CD4-positive, alpha-beta T cell treated with Interleukin-1 beta for 1 hour (primary cell): ENCODE results near the gene SIM1.

Source experiments
- DNase-seq, 2 donors: peaks; one replicate each; pipeline ENCODE4 v3.0.0-alpha.2; 2020 to 2022

SIM1 gene

DNA sequence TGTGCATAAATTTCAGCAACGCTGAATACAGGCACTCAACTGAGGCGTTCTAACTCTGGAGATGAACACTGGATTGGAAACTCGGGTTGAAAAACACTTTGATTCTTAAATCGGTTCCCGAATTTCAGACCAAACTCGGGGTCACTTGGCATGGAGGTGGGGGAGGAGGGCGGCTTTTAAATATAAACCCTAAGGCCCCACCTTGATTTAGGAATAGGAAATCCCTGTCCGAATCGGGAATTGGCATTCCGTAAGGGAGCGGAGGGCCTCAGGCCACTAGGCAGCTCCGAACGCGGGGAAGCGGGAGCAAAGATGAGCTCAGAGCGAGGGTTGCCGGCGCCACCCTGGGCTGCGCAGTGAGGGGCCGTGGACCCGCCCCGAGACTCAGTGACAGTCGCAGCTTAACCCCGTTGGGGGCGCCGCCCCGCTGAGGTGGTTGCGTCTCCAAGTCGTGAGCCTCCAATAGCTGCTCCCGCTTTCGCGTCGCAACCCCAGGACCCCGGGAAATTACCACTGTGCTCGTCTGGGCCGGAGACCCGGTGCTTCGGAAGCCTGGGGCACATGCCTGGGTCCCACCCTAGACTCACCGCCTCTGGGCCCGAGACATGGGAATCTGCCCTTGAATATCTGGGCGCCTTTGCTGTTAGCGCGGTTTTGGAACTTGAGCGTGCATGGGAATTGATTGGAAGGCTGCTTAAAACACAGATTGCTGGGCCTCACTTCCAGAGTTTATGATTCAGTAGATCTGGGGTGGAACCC is 4.6 kb upstream of the SIM1 start:
- DNase-seq = no peak

DNA sequence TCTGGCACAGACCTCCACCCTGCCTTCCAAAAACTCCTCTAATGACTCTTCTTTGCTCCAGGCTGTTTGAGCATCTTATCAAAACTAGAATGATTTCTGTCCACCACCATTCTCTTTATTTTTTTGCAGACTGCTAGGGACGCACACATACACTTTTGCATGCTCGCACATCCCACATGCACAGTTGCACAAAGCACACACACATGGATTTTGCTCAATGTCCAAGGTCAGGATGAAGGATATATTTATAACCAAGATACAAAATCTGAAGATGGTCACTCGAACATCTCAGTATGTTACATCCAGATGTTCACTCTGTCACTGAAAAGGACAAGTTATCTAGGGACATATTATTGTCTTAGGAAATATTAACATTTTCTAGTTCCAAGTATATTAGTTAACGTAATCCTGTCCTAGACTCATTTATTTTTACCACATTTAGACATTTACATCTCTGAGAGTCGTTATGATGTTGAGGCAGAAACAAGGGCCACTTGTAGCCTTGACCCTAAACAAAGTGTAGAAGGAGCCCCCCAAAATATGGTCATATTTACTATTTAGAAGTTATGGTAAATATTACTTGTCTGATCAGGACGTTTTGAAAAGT is 3.4 kb upstream of the SIM1 start:
- no peak for DNase-seq

DNA sequence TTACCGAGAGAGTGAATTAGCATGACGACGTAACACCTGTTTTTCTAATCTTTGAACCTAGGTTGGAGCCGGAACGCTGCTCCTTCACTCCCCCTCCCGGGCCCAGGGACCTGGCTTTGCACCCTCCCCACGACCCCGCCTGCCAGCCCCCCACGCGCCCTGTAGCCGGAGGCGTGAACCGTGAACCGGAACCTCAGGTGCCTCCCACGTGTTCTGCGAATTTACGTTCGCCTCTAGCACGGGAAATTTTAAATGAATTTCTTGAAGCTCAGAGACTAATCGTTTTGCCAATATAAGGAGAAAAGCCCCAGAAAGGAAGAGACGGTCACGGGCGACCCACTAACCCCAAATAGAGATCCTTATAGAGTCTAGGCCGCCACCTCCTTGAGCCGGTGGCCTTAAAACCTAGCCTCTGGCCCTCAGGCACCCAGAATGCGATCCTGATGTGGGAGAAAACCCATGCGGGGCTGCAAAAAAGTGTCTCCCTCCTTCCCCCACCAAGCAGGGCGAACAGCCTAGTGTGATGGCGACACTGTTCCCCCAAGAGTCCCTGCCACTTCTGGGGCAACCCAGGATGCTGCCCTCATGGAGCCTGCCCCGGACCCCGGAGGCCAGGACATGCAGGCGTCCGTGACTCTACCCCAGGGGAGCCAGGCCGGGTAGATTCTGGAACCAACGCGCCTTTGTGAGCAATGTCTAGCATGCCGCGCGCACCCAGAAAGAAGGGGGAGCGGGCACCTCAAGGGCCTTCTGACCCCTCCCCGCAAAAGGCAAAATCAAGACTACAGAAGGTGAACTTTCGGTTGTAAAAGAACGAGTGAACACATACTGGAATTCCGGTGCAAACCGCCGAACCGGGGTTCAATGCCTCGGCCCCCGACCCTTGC is 2.7 kb upstream of the SIM1 start:
- no peak for DNase-seq

DNA sequence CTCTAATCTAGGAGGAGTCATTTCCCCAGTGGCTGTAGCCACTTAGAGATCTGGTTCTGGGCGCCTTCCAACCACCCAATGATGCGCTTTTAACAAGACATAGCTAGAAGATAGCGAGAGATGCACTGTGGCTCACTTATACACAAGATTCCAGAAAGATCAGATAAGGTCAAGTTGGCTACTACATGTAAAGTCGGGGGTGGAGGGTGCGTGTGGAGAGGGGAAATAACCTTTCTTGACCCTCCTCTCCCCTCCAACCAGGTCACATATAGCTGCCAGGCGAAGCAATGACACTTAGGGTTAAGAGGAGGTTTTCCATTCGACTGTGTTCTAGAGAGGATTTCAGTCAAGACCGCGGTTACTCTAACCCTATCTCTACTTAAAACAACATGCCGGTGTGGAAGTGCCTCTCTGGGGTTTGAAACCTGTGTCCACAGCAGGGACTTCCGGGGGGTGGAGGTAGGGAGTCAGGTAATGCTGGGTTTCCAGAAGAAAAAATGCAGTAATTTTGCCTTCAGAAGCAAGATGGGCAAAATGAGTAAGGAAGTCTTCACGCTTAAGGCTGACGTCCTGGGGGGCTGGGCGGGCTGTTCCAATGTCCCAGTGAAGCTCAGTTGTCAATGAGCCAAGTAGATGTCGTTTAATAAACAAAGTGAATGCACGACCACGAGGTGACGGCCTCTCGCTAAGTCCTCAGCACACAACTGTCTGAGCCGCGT is 1.8 kb upstream of the SIM1 start:
- DNase-seq = no peak

DNA sequence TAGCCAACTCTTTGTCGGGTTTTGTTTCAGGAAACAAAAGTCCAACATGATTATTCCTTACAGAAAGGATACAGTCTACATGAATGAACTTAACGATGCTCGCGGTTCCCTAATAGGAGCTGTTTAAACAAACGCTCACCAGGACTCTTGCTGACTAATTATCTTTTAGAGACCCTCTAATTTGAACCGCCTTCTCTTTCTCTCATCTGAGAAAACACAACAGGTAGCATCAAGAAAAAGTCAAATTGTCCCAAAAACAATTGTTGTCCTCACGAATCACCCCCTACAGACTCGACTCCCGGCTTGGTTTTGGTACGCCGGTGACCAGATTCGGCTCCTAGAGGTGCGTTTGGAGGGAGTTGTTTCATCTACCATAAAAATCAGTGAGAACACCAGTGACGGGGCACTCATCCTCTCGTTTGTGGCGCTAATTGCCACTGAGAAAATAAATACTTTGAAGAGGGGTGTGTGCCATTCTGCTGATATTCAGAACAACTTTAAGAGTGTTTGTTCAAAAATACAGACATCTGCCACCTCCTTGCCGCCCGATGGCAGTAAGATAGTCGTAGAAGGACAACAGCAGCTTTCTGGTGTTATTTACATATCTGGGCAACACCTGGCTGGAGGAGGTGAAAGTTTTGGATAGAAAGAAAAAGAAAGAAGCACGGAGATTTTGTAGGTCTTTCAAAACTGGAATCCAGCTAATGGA is 1.1 kb upstream of the SIM1 start:
- DNase-seq = no peak

DNA sequence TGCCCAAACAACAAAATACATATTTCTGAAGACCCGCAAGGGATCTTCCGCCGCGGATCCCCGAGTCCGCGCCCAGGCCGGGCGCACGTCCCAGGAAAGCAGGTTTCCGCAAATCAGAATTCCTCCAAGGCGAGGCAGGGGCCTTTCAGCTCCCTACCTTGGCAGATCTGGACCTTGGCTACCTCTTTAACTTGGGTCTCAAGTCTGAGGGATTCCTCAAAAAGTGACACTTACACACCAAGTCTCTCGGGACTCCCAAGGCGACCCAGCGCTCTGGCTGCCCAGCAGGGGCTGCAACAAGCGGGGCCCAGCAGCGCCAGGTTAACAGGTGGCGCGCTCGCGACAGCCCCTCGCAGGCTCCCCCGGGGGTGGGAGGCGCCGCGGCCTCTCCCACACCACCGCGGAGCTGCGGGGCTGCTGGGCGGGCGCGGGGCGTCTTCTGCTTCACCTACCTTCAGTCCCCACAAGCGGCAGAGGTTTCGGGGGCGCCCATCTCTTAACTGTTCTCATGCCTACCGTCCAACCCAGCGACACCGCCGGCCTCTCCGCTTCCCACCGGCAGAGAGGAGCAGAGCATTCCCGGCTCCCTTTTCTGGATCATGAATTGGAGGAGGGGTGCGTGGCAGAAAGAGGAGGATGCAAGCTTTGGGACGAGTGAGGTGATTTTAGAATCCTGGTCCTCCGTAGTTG is 414 bp downstream of the SIM1 start:
- no peak for DNase-seq

DNA sequence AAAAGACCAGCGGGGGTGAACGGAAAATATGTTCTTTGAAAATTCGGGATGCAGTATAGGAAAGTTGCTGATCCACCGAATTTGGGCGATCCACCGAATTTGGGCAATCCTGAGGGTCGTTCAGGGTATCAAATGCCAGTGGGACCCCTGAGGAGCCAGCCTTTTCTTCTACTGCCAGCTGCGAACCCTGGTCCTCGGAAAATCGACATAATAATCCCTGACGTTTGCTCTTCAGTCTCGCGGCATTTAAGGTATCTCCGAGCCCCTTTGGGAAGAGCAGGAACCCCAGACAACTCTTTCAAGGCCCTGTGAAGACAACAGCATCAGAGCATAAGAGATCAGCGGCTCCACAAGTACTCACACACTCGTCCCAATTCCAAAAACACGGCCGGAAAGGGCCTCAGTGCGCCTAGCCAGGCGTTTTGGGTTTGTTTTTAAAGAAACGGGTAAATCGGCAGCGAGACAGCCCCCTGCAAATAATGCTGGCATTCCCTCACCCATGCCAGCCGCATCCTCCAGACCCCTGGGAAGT is 1.0 kb downstream of the SIM1 start:
- no peak for DNase-seq

DNA sequence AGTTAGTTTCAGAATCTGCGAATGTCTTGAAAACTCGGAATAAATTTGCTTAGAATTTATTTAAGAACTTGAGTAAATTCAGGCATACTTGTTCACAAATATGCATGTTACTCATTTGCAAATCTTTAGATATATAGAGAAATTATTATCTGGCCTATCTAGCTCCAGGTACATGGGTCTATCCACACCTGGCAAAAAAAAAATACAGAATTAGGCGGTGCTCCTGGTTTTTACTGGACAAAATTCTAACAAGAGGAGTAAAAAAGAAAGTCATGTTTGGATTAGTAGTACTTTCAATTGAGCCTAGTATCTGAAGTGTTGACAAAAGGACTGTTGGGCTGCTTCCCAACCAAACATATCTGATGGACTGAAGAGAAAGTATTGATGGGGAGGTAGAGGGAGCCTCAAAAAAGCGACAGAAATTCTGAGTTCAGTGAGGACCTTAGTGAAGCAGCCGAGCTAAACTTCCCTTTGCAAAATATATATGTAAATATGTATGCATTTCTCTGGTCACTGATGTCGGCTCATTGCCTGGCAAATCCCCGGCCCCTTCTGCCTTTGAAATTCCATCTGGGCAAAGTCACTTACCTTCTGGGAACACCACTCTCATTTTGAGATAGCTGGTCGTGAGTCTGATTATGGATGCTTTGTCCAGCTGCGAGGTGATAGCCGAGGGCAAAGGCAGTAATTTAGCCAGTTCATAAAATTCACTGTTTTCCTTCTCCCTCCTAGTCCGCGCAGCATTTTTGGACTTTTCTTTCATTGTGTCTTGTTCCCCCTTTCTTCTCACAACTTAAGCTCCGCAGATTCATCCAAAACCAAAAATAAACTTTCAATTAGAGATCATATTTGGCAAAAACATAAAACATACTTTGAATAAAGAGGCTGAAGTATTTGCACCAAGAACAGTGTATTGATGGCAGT is 1.8 kb downstream of the SIM1 start:
- no peak for DNase-seq

DNA sequence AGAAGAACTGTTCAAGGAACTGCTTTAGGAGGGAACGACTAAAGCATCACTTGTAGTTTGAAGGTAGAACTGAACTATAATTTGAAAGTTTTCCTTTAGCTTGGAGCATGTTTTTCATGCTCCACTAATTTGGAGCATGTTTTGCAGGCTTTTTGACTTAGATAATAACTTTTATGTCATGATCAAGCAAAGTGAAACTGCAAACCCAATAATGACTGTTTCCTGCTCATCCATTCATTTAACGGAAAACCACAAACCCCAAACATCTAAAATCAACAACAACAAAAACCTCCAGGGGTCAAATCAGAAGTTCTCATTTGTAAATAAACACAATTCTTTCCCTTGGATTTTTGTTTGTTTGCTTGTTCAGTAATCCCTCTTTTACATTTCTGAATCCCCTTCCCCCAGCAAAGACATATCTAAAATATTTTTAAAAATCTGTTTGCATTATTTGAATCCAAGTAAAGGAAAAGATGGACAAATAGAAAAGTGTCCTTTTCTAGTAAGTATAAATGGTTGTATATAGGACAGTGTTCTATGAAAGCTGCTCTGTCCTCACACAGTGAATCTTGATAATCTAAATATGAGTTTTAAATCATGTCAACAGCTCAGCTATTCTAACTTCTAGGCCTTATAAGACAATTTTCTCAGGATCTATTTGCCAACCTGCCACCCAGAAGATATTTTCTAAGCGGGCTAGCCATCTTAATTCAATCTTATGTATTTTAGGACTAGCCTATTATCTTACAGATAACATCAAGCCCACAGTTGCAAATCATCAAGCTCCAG is 2.6 kb downstream of the SIM1 start:
- no peak for DNase-seq

DNA sequence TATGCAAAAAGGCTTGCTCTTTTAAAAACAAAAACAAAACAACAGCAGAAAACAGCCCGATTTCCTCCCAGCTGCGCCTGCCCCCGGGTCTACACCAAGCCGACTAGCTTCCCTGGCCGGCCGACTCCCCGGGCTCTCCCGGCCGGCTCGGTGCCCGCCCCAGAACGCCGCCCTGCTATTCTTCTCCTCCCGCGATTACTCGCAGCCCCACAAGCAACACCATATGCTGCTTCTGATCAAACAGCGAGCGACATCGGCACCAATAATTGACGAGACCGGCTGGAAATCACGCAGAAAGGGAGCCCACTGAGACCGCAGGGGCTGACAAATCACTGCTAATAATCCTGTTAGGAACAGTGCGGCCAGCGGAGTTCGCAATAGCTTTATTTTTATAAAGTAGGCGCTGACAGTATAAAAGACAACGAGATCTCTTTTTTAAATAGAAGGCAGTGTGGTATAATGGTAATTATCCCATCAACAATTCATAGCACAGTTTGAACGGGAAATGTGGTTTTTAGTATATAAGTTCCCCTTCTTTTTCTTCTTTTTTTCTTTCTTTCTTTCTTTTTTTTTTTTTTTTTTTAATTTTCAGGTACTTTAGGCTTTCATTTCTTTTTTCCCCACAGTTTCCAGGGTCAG is 3.3 kb downstream of the SIM1 start:
- no peak for DNase-seq

DNA sequence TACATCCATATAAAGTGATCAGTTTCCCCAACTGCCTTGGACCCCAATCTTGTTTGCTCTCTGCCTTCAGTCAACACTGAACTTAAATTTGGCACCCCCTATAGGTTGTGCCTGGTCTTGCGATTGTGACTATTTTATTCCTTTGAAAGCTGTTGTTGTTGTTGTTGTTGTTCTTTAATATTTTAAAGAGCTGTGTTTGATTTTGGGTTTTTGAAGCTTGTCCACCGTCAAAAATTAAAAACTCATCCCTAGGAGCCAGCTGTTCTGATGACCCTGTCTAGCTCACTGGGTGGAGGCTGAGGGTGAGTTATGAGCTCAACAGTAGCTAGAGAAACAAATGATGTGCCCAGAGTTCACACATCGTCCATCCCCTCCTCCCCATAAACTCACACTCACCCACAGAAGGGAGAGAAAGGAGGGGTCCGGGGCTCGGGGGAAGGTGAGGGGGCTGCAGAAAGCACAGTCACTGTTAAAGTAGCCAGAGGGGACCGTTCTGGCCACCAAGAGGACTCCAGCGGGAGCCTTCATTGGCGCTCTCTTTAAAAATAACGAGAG is 4.0 kb downstream of the SIM1 start:
- no peak for DNase-seq

DNA sequence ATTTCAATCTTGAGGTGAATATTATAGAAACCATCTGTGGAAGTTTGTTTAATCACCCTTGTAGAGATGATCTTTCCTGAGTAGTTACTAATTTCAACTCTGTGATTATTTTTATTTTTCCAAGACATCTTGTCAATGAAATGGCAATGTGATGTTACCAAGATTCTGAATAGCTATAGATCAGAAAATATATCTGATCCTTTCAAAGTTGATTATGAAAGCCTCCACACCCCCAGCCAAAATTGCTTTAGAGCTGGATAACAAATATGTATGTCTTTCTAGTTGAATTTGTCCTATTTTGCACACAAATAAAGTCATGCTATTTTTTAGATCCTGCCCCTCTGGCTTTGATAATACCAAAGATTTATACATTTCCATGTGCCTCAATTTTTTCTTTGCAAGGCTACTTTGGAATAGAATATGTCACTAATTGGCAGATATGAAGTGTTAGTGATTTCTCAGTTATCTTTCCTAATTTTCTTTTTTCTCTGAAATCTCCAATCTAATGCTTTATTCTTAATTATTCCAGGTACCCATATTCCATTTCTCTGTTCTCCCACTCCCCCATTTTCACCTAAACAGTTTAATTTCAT is 5.0 kb downstream of the SIM1 start:
- no peak for DNase-seq

DNA sequence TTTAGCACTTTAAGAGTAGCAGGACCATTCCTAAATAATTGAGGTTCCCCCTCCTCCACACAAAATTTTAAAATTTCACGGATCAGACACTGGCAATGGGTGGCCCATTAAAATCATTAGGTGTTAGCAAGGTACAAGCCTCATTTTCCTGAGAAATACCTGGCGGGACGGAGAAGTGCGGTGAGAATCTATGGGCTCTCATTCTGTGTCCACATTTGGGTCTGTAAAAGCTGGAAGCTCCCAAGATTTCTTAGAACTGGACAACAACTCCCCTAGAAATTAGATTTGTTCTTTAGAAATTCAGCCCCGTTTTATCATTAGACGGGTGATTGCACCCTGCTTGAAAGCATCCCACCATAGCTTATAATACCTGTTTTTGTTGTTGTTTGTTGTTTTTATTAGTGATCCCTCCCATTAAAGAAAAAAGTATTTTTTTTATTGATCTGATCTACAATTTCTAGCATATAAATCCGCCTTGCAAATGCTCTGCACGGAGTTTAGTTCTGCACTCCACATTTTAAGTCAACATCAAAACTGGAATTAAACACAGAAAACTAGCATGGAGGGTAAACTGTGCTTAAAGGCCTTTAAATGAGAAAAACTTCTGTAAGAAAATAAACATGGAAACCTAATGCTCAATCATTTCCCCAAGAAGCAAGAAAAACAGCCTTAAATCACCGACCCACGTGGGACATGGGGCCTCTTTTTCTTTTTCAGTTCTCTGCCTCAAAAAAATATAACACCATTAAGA is 5.7 kb downstream of the SIM1 start:
- DNase-seq = no peak

DNA sequence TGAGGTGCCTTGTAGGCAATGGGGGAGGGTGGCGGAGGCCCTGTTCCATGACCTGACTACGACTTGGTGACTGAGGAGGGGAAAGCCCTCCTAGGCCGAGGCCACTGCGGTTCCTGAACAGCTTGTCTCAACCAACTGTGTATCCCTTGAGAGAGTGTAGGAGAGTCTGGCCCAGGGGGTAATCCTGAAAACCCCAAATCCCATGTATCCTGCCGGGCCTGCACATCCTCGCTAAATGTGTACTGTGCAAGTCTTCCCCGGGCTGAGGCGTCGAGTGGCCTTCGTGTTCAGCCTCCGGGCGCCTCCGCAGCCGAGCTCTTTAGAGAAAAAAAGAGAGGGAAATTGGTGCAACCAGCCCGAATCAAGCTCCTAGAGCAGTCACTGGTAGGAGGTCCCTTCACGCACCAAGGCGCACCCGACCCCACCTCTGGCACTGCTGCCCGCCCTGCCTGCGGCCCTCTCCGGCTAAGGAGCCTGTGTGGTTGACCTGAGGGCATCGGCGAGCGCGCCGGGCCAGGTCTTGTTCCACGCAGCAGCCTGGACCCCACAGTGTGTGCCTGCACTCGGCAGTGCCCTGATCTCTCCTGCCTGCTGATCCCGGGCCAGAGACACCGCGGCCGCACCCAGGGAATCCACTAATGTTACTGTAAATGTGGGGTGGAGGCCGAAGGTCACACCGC is 7.3 kb downstream of the SIM1 start:
- no peak for DNase-seq

DNA sequence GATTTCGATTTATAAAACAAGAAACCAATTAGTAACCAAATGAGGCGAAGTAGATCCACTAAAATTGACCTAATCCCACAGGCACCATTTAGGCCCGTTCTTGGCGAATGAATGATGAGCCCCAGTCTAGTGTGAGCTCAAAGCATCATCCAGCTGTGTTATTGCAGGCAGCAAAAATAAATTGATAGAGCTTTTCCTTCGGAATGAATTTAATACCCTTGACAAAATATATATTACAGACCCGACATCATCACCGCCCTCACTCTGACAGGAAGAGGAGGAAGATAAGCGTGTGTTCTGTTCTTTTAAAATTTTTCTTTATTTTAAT is 7.8 kb downstream of the SIM1 start:
- DNase-seq = no peak

DNA sequence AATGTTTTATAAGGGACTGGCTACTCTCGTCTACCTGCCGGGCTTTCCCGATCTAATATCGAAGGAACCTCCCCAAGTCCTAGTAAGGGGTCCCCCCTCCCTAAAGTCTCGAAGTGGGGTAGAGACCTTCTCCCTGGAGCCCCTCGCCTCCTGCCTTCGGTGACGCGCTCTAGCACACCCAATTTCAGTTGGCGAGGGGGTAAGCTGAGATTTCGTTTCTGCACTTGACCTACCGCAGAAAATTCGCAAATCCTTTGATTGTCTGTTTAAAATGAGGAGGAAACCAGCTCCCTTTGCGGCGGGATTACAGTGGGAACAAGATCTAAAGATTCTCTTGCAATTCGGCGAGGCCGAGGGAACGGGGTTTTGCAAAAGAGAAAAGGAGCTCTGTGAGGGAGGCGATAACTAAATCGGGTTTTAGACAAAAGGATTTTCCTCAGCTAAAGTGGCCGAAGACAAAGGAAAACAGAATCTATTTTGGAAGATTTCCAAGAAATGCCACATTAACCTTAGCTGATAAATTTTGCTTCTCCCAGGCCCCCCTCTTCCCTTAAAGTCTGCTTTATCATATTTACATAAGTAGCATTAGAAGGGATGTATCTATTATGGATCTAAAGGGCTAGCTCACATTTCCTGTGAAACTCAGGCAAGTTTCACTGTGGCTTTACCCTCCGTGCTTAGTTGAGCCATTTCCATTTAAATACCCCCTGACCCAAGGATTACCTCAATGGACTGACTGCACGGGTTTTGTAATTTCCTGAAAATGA is 8.4 kb downstream of the SIM1 start:
- no peak for DNase-seq
